Measurements from ENCODE around the gene GGA2. TPM values are rescaled to one million over a fixed set of nuclear protein-coding genes. Genes with fewer than 3 reads are reported as not detected.

The GGA2 gene
- total RNA-seq, 1 experiment from 2014 or later = 92.7 TPM

DNA sequence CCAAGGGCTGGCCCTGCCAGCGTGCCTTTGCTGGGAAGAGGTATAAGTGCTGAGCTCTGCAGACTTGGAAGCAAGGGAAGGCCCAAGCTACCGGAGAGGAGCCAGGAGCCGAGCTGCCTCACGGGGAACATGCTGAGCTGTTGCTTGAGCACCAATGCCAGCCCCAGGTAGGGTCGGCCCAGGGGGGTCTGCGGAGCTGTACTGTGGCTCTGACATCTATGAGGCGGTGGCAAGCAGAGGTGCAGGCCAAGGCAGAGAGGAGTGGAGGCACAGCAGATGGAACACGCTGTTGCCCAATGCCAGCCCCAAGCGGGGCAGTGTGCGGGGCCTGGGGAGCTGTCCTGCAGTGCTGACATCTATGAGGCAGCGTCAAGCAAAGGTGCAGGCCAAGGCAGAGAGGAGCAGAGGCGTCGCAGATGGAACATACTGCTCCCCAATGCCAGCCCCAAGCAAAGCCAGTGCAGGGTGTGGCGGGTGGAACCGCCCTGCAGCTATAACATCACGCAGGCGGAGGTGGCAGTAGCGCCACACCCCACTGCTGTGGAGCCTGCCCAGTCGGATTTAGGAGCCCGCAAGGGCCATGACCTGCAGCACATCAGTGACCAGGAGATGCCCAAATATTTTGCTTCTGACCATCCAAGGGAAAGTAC, 10.0 kb downstream of the GGA2 start:
- H3K4me1 ChIP-seq = peaks cover 28% of the 10 kb centered on the region
- H3K9me3 ChIP-seq = no peaks in the 10 kb centered on the region
- Mint-ChIP-seq H3K27ac (ENCODE audit: unreplicated experiment) (peak overlapping the region; percentile 39), H3K4me3 (ENCODE audit: unreplicated experiment) (no peak overlapping the region), H3K36me3 (ENCODE audit: insufficient read depth, unreplicated experiment) (peaks cover 43% of the 10 kb centered on the region), H3K4me1 (ENCODE audit: low read depth, unreplicated experiment) (peaks cover 11% of the 10 kb centered on the region), H3K9me3 (ENCODE audit: unreplicated experiment) (no peaks in the 10 kb centered on the region), H3K27me3 (ENCODE audit: insufficient read depth, unreplicated experiment) (no peaks in the 10 kb centered on the region)
- CTCF ChIA-PET = no interaction called here
- intact Hi-C loops (cut with micrococcal nuclease; ENCODE audit: unreplicated experiment) = loop anchor here (5.0 kb wide), 1 partner anchor 57 kb away; the partner anchor contains the start of genes EARS2 and UBFD1
- POLR2A ChIA-PET = interaction anchor here (0.5 kb wide), 1 partner anchor 50 kb away, joined by 11 read pairs; no protein-coding TSS in a partner anchor
- no peak for DNase-seq
- no TSS peak for BruUV-seq (replicated peaks)
- no peak for TF ChIP-seq CTCF (IDR thresholded peaks at IDR 0.05; ENCODE audit: insufficient read depth in 1 of 2, low read depth in 1 of 2, low read length in 1 of 2, severe bottlenecking in 1 of 2, unreplicated experiment in 1 of 2)
- no peaks in the 10 kb centered on the region for H3K27me3 ChIP-seq (replicated peaks; ENCODE audit: control insufficient read depth, insufficient read depth, low read length)
- H3K36me3 ChIP-seq (ENCODE audit: control insufficient read depth, insufficient read depth, low read length) = peaks cover 1% of the 10 kb centered on the region
- no peak overlapping the region for H3K4me3 ChIP-seq (ENCODE audit: low read depth, low read length)

GRCh38 chr16:23499801-23500200, 10.5 kb downstream of the GGA2 start:
- Histone ChIP-seq H3K9me3 (no peaks in the 10 kb centered on the region), H3K36me3 (ENCODE audit: control insufficient read depth, insufficient read depth, low read length) (peaks cover 1% of the 10 kb centered on the region), H3K27me3 (replicated peaks; ENCODE audit: control insufficient read depth, insufficient read depth, low read length) (no peaks in the 10 kb centered on the region), H3K4me1 (peaks cover 23% of the 10 kb centered on the region), H3K4me3 (ENCODE audit: low read depth, low read length) (no peak overlapping the region)
- Mint-ChIP-seq H3K27me3 (ENCODE audit: insufficient read depth, unreplicated experiment) (no peaks in the 10 kb centered on the region), H3K27ac (ENCODE audit: unreplicated experiment) (peak overlapping the region; percentile 39), H3K4me1 (ENCODE audit: low read depth, unreplicated experiment) (peaks cover 10% of the 10 kb centered on the region), H3K36me3 (ENCODE audit: insufficient read depth, unreplicated experiment) (peaks cover 48% of the 10 kb centered on the region), H3K4me3 (ENCODE audit: unreplicated experiment) (no peak overlapping the region), H3K9me3 (ENCODE audit: unreplicated experiment) (no peaks in the 10 kb centered on the region)
- DNase-seq = no peak
- ChIA-PET POLR2A (interaction anchor here (0.5 kb wide), 1 partner anchor 50 kb away, joined by 11 read pairs; no protein-coding TSS in a partner anchor), CTCF (no interaction called here)
- intact Hi-C loops (cut with micrococcal nuclease; ENCODE audit: unreplicated experiment) = loop anchor here (5.0 kb wide), 1 partner anchor 58 kb away; the partner anchor contains the start of genes EARS2 and UBFD1
- TF ChIP-seq CTCF (IDR thresholded peaks at IDR 0.05; ENCODE audit: insufficient read depth in 1 of 2, low read depth in 1 of 2, low read length in 1 of 2, severe bottlenecking in 1 of 2, unreplicated experiment in 1 of 2) = no peak
- no TSS peak for BruUV-seq (replicated peaks)

DNA sequence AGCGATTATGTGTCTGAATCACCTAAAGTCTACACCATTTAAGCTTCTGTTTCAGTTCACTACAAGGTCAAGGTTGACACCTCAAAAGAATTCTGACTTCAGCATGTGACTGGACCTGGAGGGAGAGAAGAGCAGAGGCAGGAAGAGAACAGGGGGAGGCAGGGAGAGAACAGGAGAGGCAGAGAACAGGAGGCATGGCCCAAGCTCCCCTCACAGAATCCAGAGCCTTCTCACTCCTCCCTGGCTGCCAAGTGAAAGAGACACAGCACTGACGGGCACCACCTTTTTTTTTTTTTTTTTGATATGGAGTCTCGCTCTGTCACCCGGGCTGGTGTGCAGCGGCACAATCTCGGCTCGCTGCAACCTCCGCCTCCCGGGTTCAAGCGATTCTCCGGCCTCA, 11.4 kb downstream of the GGA2 start:
- no peak for TF ChIP-seq CTCF (IDR thresholded peaks at IDR 0.05; ENCODE audit: insufficient read depth in 1 of 2, low read depth in 1 of 2, low read length in 1 of 2, severe bottlenecking in 1 of 2, unreplicated experiment in 1 of 2)
- no peak for DNase-seq
- H3K27me3 ChIP-seq (replicated peaks; ENCODE audit: control insufficient read depth, insufficient read depth, low read length) = no peaks in the 10 kb centered on the region
- Mint-ChIP-seq H3K9me3 (ENCODE audit: unreplicated experiment) (no peaks in the 10 kb centered on the region), H3K27ac (ENCODE audit: unreplicated experiment) (no peak overlapping the region), H3K27me3 (ENCODE audit: insufficient read depth, unreplicated experiment) (no peaks in the 10 kb centered on the region), H3K36me3 (ENCODE audit: insufficient read depth, unreplicated experiment) (peaks cover 58% of the 10 kb centered on the region), H3K4me3 (ENCODE audit: unreplicated experiment) (no peak overlapping the region), H3K4me1 (ENCODE audit: low read depth, unreplicated experiment) (peaks cover 10% of the 10 kb centered on the region)
- no TSS peak for BruUV-seq (replicated peaks)
- CTCF ChIA-PET = no interaction called here
- intact Hi-C loops (cut with micrococcal nuclease; ENCODE audit: unreplicated experiment) = no loop called here
- peaks cover 1% of the 10 kb centered on the region for H3K36me3 ChIP-seq (ENCODE audit: control insufficient read depth, insufficient read depth, low read length)
- H3K9me3 ChIP-seq = no peaks in the 10 kb centered on the region
- H3K4me3 ChIP-seq (ENCODE audit: low read depth, low read length) = no peak overlapping the region
- POLR2A ChIA-PET = no interaction called here
- peaks cover 14% of the 10 kb centered on the region for H3K4me1 ChIP-seq
